ENCODE data around the gene NAPSA. TPM values are rescaled to one million over a fixed set of nuclear protein-coding genes. Genes with fewer than 3 reads are reported as not detected.
A peak's percentile ranks its signal among the peaks of the same experiment; 100 is the strongest.

Gene NAPSA
- total RNA-seq, 4 donors from 2014 or later: 0.46 to 3.4 (median 1.5) TPM

DNA sequence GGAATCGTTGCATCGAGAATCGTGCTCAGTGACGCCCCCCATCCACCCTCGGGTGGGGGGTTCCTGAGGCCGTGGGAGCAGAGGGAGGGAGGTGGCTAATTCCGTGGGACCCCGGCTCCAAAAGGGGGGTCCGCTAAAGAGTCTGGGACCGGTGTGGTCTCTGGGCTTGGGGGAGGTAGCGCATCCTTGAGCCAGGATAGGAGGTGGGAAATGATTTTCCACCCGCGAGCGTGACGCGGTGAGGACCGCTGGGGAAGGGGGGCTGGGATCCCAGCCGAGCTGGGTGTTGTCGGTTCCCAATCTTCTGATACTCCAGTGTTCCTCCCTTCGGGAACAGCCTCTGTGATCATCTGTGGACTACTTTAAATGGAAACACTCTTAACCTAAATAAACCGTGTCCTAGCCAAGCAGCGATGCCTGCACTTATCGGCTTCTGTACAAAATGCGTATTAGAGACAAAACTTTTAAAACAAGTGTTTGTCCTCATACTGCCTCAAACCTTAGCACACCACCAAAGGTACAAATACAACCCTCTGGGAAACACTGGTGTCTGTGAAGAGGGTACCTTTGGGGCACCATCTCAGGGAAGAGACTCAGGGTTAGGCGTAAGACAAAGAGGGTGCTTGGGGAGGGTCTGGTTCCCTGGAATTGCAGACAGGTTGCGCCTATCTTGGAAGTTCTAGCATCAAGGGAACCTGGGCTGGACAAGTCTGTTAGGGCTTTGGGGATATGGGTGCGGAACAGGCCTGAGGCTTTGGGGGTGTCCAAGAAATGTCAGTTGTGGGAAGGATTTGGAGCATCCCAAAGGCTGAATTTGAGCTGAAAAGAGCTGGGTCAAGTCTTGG is 52.2 kb downstream of the NAPSA start:
- DNase-seq: peak in 1 of 2 donors; percentile 14
- 5 to 11% methylated on average over 27 of the region's 27 CpGs for WGBS, 2 donors
- Histone ChIP-seq H3K9me3 (no peaks in the 10 kb centered on the region), H3K27ac (no peak overlapping the region), H3K4me3 (replicated peaks in 1 of 3) (no peak overlapping the region), H3K36me3 (peaks cover 0 to 5% of the 10 kb centered on the region in 2 donors), H3K4me1 (peaks cover 16 to 31% of the 10 kb centered on the region in 2 donors), H3K27me3 (no peaks in the 10 kb centered on the region)
- TF ChIP-seq, protein P1, sequence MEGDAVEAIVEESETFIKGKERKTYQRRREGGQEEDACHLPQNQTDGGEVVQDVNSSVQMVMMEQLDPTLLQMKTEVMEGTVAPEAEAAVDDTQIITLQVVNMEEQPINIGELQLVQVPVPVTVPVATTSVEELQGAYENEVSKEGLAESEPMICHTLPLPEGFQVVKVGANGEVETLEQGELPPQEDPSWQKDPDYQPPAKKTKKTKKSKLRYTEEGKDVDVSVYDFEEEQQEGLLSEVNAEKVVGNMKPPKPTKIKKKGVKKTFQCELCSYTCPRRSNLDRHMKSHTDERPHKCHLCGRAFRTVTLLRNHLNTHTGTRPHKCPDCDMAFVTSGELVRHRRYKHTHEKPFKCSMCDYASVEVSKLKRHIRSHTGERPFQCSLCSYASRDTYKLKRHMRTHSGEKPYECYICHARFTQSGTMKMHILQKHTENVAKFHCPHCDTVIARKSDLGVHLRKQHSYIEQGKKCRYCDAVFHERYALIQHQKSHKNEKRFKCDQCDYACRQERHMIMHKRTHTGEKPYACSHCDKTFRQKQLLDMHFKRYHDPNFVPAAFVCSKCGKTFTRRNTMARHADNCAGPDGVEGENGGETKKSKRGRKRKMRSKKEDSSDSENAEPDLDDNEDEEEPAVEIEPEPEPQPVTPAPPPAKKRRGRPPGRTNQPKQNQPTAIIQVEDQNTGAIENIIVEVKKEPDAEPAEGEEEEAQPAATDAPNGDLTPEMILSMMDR (IDR thresholded peaks at IDR 0.05): no peak
- peak in 1 of 2 donors; percentile 24 for TF ChIP-seq POLR2A (IDR thresholded peaks at IDR 0.05)
- intact Hi-C loops (cut with DNase I): no loop called here

DNA sequence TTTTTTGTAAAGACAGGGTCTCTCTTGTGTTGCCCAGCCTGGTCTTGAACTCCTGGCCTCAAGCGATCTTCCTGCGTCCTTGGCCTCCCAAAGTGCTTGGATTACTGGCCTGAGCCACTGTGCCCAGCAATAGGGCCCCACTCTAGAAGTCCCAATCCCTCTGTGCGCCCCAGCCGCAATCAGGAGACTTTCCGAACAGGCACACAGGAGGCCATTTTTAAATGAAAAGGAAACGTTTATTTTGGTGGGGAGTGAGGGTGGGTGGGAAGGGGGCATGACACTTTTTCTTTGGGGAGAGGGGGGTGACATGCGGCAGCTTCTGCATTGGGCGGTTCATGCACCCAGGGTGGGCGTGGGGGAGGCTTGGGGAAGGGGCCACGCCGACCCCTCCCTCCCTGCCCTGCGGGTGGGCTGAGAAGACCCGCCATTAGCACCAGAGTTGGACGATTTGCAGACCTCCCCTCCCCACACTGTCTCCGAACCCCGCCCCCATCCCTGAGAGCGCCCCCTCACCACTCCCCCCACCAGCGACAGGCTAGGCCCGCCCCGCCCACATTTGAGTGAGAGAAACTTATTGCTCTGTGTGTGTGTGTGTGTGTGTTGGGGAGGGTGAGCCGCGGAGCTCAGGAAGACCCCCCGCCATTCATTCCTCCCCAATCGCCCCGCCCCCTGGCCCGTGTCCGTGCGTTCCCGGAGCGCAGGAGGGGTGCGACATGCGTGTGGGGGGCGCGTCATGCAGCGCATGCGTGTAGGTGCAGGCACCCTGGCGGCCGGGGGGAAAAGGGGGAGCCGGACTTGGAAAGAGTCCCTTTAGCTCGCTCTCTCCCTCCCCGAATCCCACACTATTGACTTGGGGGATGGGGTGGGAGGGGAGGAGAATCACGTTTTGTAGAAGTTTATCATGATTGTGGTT is 53.5 kb downstream of the NAPSA start:
- Histone ChIP-seq H3K4me1 (peaks cover 16 to 31% of the 10 kb centered on the region in 2 donors), H3K36me3 (peaks cover 0 to 5% of the 10 kb centered on the region in 2 donors), H3K27ac (no peak overlapping the region), H3K9me3 (no peaks in the 10 kb centered on the region), H3K4me3 (replicated peaks in 1 of 3) (no peak overlapping the region), H3K27me3 (no peaks in the 10 kb centered on the region)
- DNase-seq: peak; percentile 81 to 86
- WGBS, 2 donors: 4 to 8% methylated on average over 18 to 19 of the region's 42 CpGs
- intact Hi-C loops (cut with DNase I): no loop called here
- TF ChIP-seq POLR2A (IDR thresholded peaks at IDR 0.05): no peak
- TF ChIP-seq, protein P1 (IDR thresholded peaks at IDR 0.05): peak in 1 of 6 experiments; percentile 12

DNA sequence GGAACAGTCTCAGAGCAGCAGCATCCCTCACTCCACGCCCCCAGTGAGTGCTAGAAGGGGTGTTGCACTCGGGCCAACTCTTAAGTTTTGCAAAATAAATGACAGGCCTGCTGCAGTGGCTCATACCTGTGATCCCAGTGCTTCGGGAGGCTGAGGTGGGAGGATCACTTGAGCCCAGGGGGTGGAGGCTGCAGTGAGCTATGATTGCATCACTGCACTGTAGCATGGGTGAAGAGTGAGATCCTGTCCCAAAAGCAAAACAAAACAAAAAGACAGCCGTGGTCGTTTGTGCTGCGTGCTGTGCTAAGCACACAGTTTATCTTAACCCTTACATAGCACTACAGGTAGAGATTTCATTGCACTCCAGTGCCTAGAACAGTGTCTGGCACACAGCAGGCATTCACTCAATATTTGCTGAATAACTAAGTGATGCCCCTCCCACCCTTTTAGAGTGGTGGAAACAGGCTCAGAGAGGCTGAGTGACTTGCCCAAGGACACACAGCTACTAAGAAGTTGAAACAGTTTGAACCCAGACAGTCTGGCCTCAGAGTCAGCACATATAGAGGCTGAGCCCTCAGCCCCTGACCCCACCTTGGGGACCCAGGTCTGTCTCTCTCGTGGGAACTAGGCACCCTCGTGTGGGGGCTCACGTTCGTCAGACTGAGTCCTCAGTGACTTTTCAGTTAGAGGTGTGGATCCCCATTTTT is 54.5 kb downstream of the NAPSA start:
- WGBS, 2 donors: 35 to 41% methylated on average over 9 of the region's 10 CpGs

DNA sequence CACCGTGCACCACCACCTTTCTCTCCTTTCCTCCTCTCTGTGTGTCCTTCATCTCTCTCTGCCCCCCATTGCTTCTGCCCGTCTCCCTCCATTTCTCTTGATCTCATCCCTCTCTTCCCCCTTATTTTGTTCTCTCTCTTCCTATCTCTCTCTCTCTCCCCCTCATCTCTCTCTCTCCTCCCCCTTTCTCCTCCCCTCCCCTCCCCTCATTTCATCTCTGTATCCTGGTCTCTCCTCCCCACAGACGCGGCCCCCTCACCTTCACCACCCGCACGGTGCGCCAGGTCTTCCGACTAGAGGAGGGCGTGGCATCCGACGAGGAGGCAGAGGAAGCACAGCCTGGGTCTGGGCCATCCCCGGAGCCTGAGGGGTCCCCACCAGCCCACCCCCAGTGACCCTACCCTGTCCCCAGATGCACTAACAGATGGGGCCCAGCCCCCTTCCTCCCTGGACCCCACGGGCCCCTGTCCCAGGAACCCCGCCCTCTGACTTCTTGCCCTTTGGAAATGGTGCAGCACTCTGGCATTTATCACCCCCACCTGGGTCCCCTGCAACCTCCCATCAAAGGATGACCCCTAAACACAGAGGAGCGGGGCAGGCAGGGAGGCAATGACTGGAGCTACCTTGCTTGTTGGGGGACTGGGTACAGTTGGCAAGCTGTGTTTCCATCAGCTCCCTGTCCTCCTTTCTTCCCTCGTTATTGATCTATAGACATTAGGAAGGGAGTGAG is 55.9 kb downstream of the NAPSA start:
- peaks cover 0 to 5% of the 10 kb centered on the region in 2 donors for H3K36me3 ChIP-seq
- no peak for TF ChIP-seq POLR2A (IDR thresholded peaks at IDR 0.05)
- TF ChIP-seq, protein P1 (IDR thresholded peaks at IDR 0.05): no peak
- no peak for DNase-seq
- intact Hi-C loops (cut with DNase I): no loop called here
- H3K9me3 ChIP-seq: no peaks in the 10 kb centered on the region
- no peaks in the 10 kb centered on the region for H3K27me3 ChIP-seq
- WGBS, 2 donors: 76 to 86% methylated on average over 16 of the region's 16 CpGs
- peaks cover 16 to 24% of the 10 kb centered on the region in 2 donors for H3K4me1 ChIP-seq
- H3K4me3 ChIP-seq (replicated peaks in 1 of 3): no peak overlapping the region
- no peak overlapping the region for H3K27ac ChIP-seq

More for the DNA sequence above, 54.5 kb downstream of the NAPSA start:
- TF ChIP-seq, protein P1 (IDR thresholded peaks at IDR 0.05): no peak
- no peak for TF ChIP-seq POLR2A (IDR thresholded peaks at IDR 0.05)
- DNase-seq: no peak
- Histone ChIP-seq H3K9me3 (no peaks in the 10 kb centered on the region), H3K4me3 (replicated peaks in 1 of 3) (no peak overlapping the region), H3K4me1 (peaks cover 16 to 31% of the 10 kb centered on the region in 2 donors), H3K36me3 (peaks cover 0 to 5% of the 10 kb centered on the region in 2 donors), H3K27ac (no peak overlapping the region), H3K27me3 (no peaks in the 10 kb centered on the region)
- intact Hi-C loops (cut with DNase I): no loop called here
